ENCODE measurements around the gene MEF2A. TPM values are rescaled to one million over a fixed set of nuclear protein-coding genes. Genes with fewer than 3 reads are reported as not detected.
"Not testable (repeated sequence)": the region's sequence is repeated elsewhere in the genome, so short reads cannot be mapped to it uniquely, and the experiment has no call there.

Gene MEF2A
- polyA plus RNA-seq, 3 donors, result 43.2 to 55.9 (median 55.1) TPM

GRCh38 chr15:99635145-99635544 is 69.4 kb downstream of the MEF2A start:
- no peak for DNase-seq

- no peak for DNase-seq
Observed at GRCh38 chr15:99635794-99636193, 70.0 kb downstream of the MEF2A start.

- DNase-seq, result no peak
Observed at GRCh38 chr15:99644913-99645542, 79.2 kb downstream of the MEF2A start.

- DNase-seq, result no peak
Observed at GRCh38 chr15:99645543-99645935, 79.8 kb downstream of the MEF2A start.

GRCh38 chr15:99645951-99646350 is 80.2 kb downstream of the MEF2A start:
- DNase-seq, result no peak

GRCh38 chr15:99651023-99651807 is 85.4 kb downstream of the MEF2A start:
- DNase-seq, result no peak

- DNase-seq, result no peak
Observed at GRCh38 chr15:99656205-99656604, 90.4 kb downstream of the MEF2A start.

- no peak for DNase-seq
Observed at GRCh38 chr15:99657996-99658395, 92.2 kb downstream of the MEF2A start.

GRCh38 chr15:99662903-99663302 is 97.1 kb downstream of the MEF2A start:
- no peak for DNase-seq

GRCh38 chr15:99666073-99666472 is 100.3 kb downstream of the MEF2A start:
- not testable (repeated sequence) for DNase-seq

GRCh38 chr15:99668533-99669182 is 102.9 kb downstream of the MEF2A start:
- no peak for DNase-seq

GRCh38 chr15:99669250-99669649 is 103.5 kb downstream of the MEF2A start:
- DNase-seq, result no peak

- DNase-seq, result no peak
Observed at GRCh38 chr15:99671926-99672635, 106.3 kb downstream of the MEF2A start.

GRCh38 chr15:99673111-99673510 is 107.3 kb downstream of the MEF2A start:
- no peak for DNase-seq

- no peak for DNase-seq
Observed at GRCh38 chr15:99674279-99674678, 108.5 kb downstream of the MEF2A start.

GRCh38 chr15:99677540-99678134 is 111.9 kb downstream of the MEF2A start:
- no peak for DNase-seq

GRCh38 chr15:99680276-99680675 is 114.5 kb downstream of the MEF2A start:
- DNase-seq, result no peak

- DNase-seq, result no peak
Observed at GRCh38 chr15:99681990-99682389, 116.2 kb downstream of the MEF2A start.

- no peak for DNase-seq
Observed at GRCh38 chr15:99682455-99682854, 116.7 kb downstream of the MEF2A start.

GRCh38 chr15:99683000-99683670 is 117.4 kb downstream of the MEF2A start:
- DNase-seq, result no peak

- DNase-seq, result no peak
Observed at GRCh38 chr15:99686290-99686689, 120.5 kb downstream of the MEF2A start.

Measured in renal pelvis (tissue), 4 donors.